HUES48 (cell line): ENCODE measurements around the gene PLEKHB2.
"Not testable (repeated sequence)": the region's sequence is repeated elsewhere in the genome, so short reads cannot be mapped to it uniquely, and the experiment has no call there.

Experiments
- H3K27ac ChIP-seq: one replicate; pipeline ENCODE4 v1.7.0; 2013; ENCODE audit warnings: low read depth, low read length, inconsistent platforms
- H3K27me3 ChIP-seq: 2 replicates; pipeline ENCODE4 v1.6.1; 2013; ENCODE audit warnings: mild to moderate bottlenecking, low read length; ENCODE audit not compliant: control insufficient read depth, insufficient read depth
- H3K36me3 ChIP-seq: 2 replicates; pipeline ENCODE4 v1.6.1; 2013; ENCODE audit warnings: low read length; ENCODE audit not compliant: control insufficient read depth, insufficient read depth
- H3K4me1 ChIP-seq: 2 replicates; pipeline ENCODE4 v1.6.1; 2013; ENCODE audit warnings: mild to moderate bottlenecking, low read length; ENCODE audit not compliant: control insufficient read depth, insufficient read depth
- H3K4me3 ChIP-seq: 2 replicates; pipeline ENCODE4 v1.5.1; 2013; ENCODE audit warnings: mild to moderate bottlenecking, low read depth, low read length
- H3K9ac ChIP-seq: 2 replicates; pipeline ENCODE4 v1.6.1; 2013; ENCODE audit warnings: mild to moderate bottlenecking, low read depth, low read length, moderate library complexity
- H3K9me3 ChIP-seq: 2 replicates; pipeline ENCODE4 v1.6.1; 2013; ENCODE audit warnings: low read length; ENCODE audit not compliant: control insufficient read depth, insufficient read depth

The PLEKHB2 gene

GRCh38 chr2:131105156-131105949 is at the start of gene PLEKHB2:
Gene PLEKHB2, plus strand, starts transcription at chr2:131105336. Its CDS starts 15,606 bp downstream, at chr2:131120942.
- Histone ChIP-seq H3K9me3 (no peaks in the 10 kb centered on the region), H3K27me3 (no peaks in the 10 kb centered on the region), H3K9ac (peak within 1 kb of the TSS; percentile 59), H3K27ac (peak within 1 kb of the TSS; percentile 85), H3K4me3 (peak within 1 kb of the TSS; percentile 87), H3K4me1 (peaks cover 15% of the 10 kb centered on the region), H3K36me3 (no peaks in the 10 kb centered on the region)

- Histone ChIP-seq H3K27me3 (no peaks in the 10 kb centered on the region), H3K27ac (no peak overlapping the region), H3K9me3 (no peaks in the 10 kb centered on the region), H3K4me1 (no peaks in the 10 kb centered on the region), H3K36me3 (peaks cover 90% of the 10 kb centered on the region), H3K9ac (no peak overlapping the region), H3K4me3 (no peak overlapping the region)
These were observed 48.8 kb upstream of the PLEKHB2 start for GRCh38 chr2:131056204-131056931.

DNA sequence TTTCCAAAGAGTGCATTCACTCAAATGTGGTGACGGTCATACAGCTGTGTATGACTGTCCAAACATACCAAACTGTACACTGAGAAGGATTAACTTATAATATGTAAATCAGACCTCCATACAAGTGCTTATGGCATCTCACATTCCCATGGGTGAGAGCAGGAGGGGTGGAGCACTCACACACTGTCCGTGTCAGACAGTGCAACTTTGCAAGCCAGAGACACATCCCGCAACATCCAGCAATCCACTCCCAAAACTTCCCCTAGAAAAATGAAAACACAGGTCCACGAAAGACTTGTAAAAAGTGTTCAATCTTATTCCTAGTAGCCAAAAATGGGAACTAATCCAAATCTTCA is 48.2 kb upstream of the PLEKHB2 start:
- no peaks in the 10 kb centered on the region for H3K27me3 ChIP-seq
- H3K4me1 ChIP-seq: no peaks in the 10 kb centered on the region
- H3K4me3 ChIP-seq: no peak overlapping the region
- H3K36me3 ChIP-seq: peaks cover 88% of the 10 kb centered on the region
- H3K27ac ChIP-seq: no peak overlapping the region
- H3K9ac ChIP-seq: no peak overlapping the region
- no peaks in the 10 kb centered on the region for H3K9me3 ChIP-seq

GRCh38 chr2:131058214-131058843 is 46.8 kb upstream of the PLEKHB2 start:
- Histone ChIP-seq H3K27ac (no peak overlapping the region), H3K27me3 (no peaks in the 10 kb centered on the region), H3K36me3 (peaks cover 87% of the 10 kb centered on the region), H3K9me3 (no peaks in the 10 kb centered on the region), H3K4me1 (no peaks in the 10 kb centered on the region), H3K4me3 (no peak overlapping the region), H3K9ac (no peak overlapping the region)

- Histone ChIP-seq H3K36me3 (peaks cover 86% of the 10 kb centered on the region), H3K9ac (no peak overlapping the region)
These were observed 46.2 kb upstream of the PLEKHB2 start for GRCh38 chr2:131058920-131059319.

DNA sequence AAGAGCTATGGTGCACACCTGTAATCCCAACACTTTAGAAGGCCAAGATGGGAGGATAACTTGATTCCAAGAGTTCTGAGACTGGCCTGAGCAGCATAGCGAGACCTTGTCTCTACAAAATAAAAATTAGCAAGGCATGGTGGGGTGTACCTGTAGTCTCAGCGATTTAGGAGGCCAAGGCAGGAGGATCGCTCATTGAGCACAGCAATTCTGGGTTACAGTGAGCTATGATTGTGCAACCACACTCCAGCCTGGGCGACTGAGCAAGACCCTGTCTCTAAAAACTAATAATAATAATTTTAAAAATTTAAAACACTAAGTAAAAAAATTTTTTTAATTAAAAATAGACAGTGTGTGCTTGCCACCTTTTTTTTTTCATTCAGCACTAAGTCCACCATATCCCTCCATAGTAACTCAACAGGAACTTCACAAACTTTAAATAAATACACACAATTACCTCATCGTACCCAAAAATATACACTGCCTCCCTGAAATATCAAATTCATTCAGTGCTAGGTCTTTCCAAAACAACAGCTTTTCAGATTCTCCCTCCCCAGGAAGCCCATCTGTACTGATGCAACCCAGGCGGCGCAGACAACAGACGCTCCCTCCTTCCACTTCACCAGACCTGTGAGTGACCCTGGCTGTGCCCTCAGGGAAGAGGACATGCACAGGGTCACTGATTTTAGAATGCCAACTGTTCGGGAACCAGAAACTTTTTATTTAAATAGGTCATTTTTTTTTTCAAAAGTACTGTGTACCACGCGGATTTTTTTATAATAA is 41.4 kb upstream of the PLEKHB2 start:
- no peaks in the 10 kb centered on the region for H3K27me3 ChIP-seq
- no peaks in the 10 kb centered on the region for H3K4me1 ChIP-seq
- peaks cover 70% of the 10 kb centered on the region for H3K36me3 ChIP-seq
- no peak overlapping the region for H3K4me3 ChIP-seq
- H3K9me3 ChIP-seq: no peaks in the 10 kb centered on the region
- H3K9ac ChIP-seq: no peak overlapping the region
- no peak overlapping the region for H3K27ac ChIP-seq

More at GRCh38 chr2:131058920-131059319, 46.2 kb upstream of the PLEKHB2 start:
- no peaks in the 10 kb centered on the region for H3K4me1 ChIP-seq
- no peak overlapping the region for H3K4me3 ChIP-seq
- no peaks in the 10 kb centered on the region for H3K27me3 ChIP-seq
- H3K27ac ChIP-seq: no peak overlapping the region
- H3K9me3 ChIP-seq: no peaks in the 10 kb centered on the region

DNA sequence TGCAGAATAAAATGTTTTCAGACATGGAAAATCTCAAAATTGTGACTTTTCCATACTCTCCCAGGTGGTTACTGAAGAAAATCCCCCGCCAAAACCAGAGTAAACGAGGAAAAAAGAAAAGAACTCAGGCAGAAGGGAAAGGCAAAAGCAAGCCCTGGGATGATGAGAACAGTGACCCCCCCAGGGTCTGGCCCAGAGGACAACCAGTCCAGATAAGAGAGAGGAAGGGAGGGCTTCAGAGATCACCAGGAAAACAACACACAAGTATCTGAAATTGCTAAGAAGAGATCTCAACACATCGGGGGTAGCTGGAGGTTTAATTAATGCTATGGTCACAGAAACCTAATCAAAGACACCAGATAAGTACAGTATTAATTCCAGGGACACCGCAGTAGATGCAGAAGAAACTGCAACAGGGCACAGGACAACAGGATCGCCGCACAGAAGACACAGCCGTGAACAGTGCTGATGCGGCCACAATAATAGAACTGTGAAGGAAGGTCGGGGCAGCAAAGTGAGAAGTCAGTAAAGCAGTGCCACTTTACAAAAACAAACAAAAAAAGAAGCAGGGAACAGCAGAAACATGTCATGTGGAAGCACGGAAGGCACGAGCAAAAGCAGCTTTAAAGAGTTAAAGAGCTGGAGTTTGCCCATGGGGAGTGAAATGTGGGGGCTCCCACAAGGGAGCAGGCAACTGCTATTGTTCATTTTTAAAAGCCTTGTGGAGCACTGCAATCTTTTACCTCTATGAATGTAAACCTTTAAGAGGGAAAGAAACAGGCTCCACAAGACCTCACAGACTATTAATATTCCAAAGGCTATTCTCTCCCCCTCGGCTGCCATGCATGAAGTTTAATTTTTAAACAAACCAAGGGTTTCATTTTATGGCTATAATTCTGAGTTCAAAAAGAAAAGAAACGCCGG is 40.3 kb upstream of the PLEKHB2 start:
- no peaks in the 10 kb centered on the region for H3K27me3 ChIP-seq
- H3K4me3 ChIP-seq: no peak overlapping the region
- no peaks in the 10 kb centered on the region for H3K4me1 ChIP-seq
- no peak overlapping the region for H3K27ac ChIP-seq
- H3K9ac ChIP-seq: no peak overlapping the region
- no peaks in the 10 kb centered on the region for H3K9me3 ChIP-seq
- peaks cover 66% of the 10 kb centered on the region for H3K36me3 ChIP-seq

GRCh38 chr2:131067465-131068125 is 37.5 kb upstream of the PLEKHB2 start:
- Histone ChIP-seq H3K9me3 (no peaks in the 10 kb centered on the region), H3K27me3 (no peaks in the 10 kb centered on the region), H3K4me1 (no peaks in the 10 kb centered on the region), H3K9ac (no peak overlapping the region), H3K27ac (no peak overlapping the region), H3K36me3 (peaks cover 75% of the 10 kb centered on the region), H3K4me3 (no peak overlapping the region)

- not testable (repeated sequence) for H3K9me3 ChIP-seq, H3K27ac ChIP-seq, H3K9ac ChIP-seq, H3K27me3 ChIP-seq, H3K4me1 ChIP-seq, H3K4me3 ChIP-seq
- H3K36me3 ChIP-seq: peaks cover 76% of the 10 kb centered on the region
These were observed 37.0 kb upstream of the PLEKHB2 start for GRCh38 chr2:131068172-131068571.
